Dedifferentiated amniotic fluid mesenchymal stem cell (primary cell): ENCODE results near the gene DSTN.

ENCODE experiments used
- DNase-seq: peaks from one replicate; pipeline ENCODE4 v3.0.0-alpha.2; 2016; ENCODE audit errors: extremely low spot score

DSTN gene

GRCh38 chr20:17637413-17637780 lies 67.5 kb downstream of the DSTN start:
- DNase-seq: no peak

- no peak for DNase-seq
Measured at GRCh38 chr20:17637985-17638640, 68.2 kb downstream of the DSTN start.

GRCh38 chr20:17638835-17639407 lies 69.0 kb downstream of the DSTN start:
- DNase-seq: no peak

- DNase-seq: no peak
Measured at GRCh38 chr20:17640146-17640874, 70.4 kb downstream of the DSTN start.

GRCh38 chr20:17640875-17641378 lies 71.1 kb downstream of the DSTN start:
- no peak for DNase-seq

- DNase-seq: no peak
Measured at GRCh38 chr20:17641520-17641964, 71.7 kb downstream of the DSTN start.

GRCh38 chr20:17641993-17642392 lies 72.1 kb downstream of the DSTN start:
- DNase-seq: no peak

GRCh38 chr20:17642404-17643269 lies 72.8 kb downstream of the DSTN start:
- DNase-seq: no peak

GRCh38 chr20:17643531-17644188 lies 73.8 kb downstream of the DSTN start:
- no peak for DNase-seq

GRCh38 chr20:17644451-17644850 lies 74.6 kb downstream of the DSTN start:
- DNase-seq: no peak

GRCh38 chr20:17645010-17645409 lies 75.1 kb downstream of the DSTN start:
- DNase-seq: no peak

- DNase-seq: no peak
Measured at GRCh38 chr20:17645546-17646208, 75.8 kb downstream of the DSTN start.

- no peak for DNase-seq
Measured at GRCh38 chr20:17646209-17646960, 76.5 kb downstream of the DSTN start.

- no peak for DNase-seq
Measured at GRCh38 chr20:17646961-17647301, 77.1 kb downstream of the DSTN start.

- DNase-seq: no peak
Measured at GRCh38 chr20:17647391-17648314, 77.8 kb downstream of the DSTN start.

- no peak for DNase-seq
Measured at GRCh38 chr20:17648315-17648646, 78.4 kb downstream of the DSTN start.

- no peak for DNase-seq
Measured at GRCh38 chr20:17648791-17649730, 79.2 kb downstream of the DSTN start.
